HepG2 (cell line): Measurements from ENCODE around the gene SCP2. TPM values are rescaled to one million over a fixed set of nuclear protein-coding genes. Genes with fewer than 3 reads are reported as not detected.

Experiments used
- ARID2 ChIP-seq: sonication (generic); formaldehyde crosslinking; IDR thresholded peaks from 2 replicates; pipeline ENCODE4 v1.8.1; 2022; ENCODE audit warnings: mild to moderate bottlenecking, missing genetic modification reagents, borderline replicate concordance
- FOXJ3 ChIP-seq: sonication (generic); formaldehyde crosslinking; IDR thresholded peaks from 2 replicates; pipeline ENCODE4 v1.4.0; 2020; ENCODE audit warnings: missing genetic modification reagents, mild to moderate bottlenecking, borderline replicate concordance
- ISX ChIP-seq: sonication (generic); formaldehyde crosslinking; conservative IDR thresholded peaks from 2 replicates; pipeline ENCODE4 v1.5.0; 2020; ENCODE audit warnings: missing genetic modification reagents
- MBD4 ChIP-seq: IDR thresholded peaks from 2 replicates; pipeline ENCODE4 v1.6.1; 2012; ENCODE audit warnings: low read length, inconsistent platforms, borderline replicate concordance
- NFE2 ChIP-seq: sonication (generic); formaldehyde crosslinking; IDR thresholded peaks from 2 replicates; pipeline ENCODE4 v1.4.0; 2020; ENCODE audit warnings: missing genetic modification reagents
- NKX3-1 ChIP-seq: sonication (generic); formaldehyde crosslinking; IDR thresholded peaks from 2 replicates; pipeline ENCODE4 v1.5.0; 2020; ENCODE audit warnings: missing genetic modification reagents
- NR2C2 ChIP-seq: sonication (generic); formaldehyde crosslinking; IDR thresholded peaks from 2 replicates; pipeline ENCODE4 v1.4.0; 2020; ENCODE audit warnings: missing genetic modification reagents, mild to moderate bottlenecking, moderate library complexity, borderline replicate concordance
- NR2F1 ChIP-seq, 2 experiments: fragments of 450-650 bp in 1 of 2; formaldehyde crosslinking in 1 of 2; IDR thresholded peaks; 2 replicates each; pipeline versions ENCODE4 v1.5.0 to v1.6.1; 2016 to 2020; ENCODE audit warnings: mild to moderate bottlenecking in 1 of 2, missing compliant biosample characterization in 1 of 2, missing genetic modification reagents in 1 of 2, moderate library complexity in 1 of 2
- PBX3 ChIP-seq: sonication (generic); formaldehyde crosslinking; IDR thresholded peaks from 2 replicates; pipeline ENCODE4 v1.8.1; 2023; ENCODE audit warnings: missing genetic modification reagents, inconsistent platforms, borderline replicate concordance
- RARG ChIP-seq: sonication (generic); formaldehyde crosslinking; IDR thresholded peaks from 2 replicates; pipeline ENCODE4 v1.4.0; 2020; ENCODE audit warnings: low read depth, mild to moderate bottlenecking, missing genetic modification reagents
- RFXAP ChIP-seq: sonication (generic); formaldehyde crosslinking; IDR thresholded peaks from 2 replicates; pipeline ENCODE4 v1.4.0; 2020; ENCODE audit warnings: missing genetic modification reagents, borderline replicate concordance
- RXRA ChIP-seq: sonication (generic); formaldehyde crosslinking; IDR thresholded peaks from 2 replicates; pipeline ENCODE4 v1.5.1; 2020; ENCODE audit warnings: missing genetic modification reagents
- SP2 ChIP-seq: sonication (generic); formaldehyde crosslinking; IDR thresholded peaks from 2 replicates; pipeline ENCODE4 v1.5.1; 2020; ENCODE audit warnings: mild to moderate bottlenecking, missing genetic modification reagents
- TAF1 ChIP-seq: sonication (generic); formaldehyde crosslinking; IDR thresholded peaks from 2 replicates; pipeline ENCODE4 v1.4.0; 2020; ENCODE audit warnings: missing genetic modification reagents
- TBX3 ChIP-seq: fragments of 450-650 bp; IDR thresholded peaks from 2 replicates; pipeline ENCODE4 v1.6.1; 2017; ENCODE audit warnings: antibody characterized with exemption, mild to moderate bottlenecking, inconsistent platforms, borderline replicate concordance
- ZFP37 ChIP-seq: sonication (generic); formaldehyde crosslinking; IDR thresholded peaks from 2 replicates; pipeline ENCODE4 v1.4.0; 2020; ENCODE audit warnings: missing genetic modification reagents, borderline replicate concordance
- ZHX1 ChIP-seq: sonication (generic); formaldehyde crosslinking; IDR thresholded peaks from 2 replicates; pipeline ENCODE4 v1.8.1; 2022; ENCODE audit warnings: low read depth, mild to moderate bottlenecking, missing genetic modification reagents
- ZNF121 ChIP-seq: sonication (generic); formaldehyde crosslinking; IDR thresholded peaks from 2 replicates; pipeline ENCODE4 v1.5.0; 2020; ENCODE audit warnings: mild to moderate bottlenecking, missing genetic modification reagents
- ZNF572 ChIP-seq: sonication (generic); formaldehyde crosslinking; IDR thresholded peaks from 2 replicates; pipeline ENCODE4 v1.5.1; 2020; ENCODE audit warnings: mild to moderate bottlenecking, missing genetic modification reagents
- ZNF644 ChIP-seq: IDR thresholded peaks from 2 replicates; pipeline ENCODE4 v1.6.1; 2016; ENCODE audit warnings: low read depth
- ZNF768 ChIP-seq: sonication (generic); formaldehyde crosslinking; IDR thresholded peaks from 2 replicates; pipeline ENCODE4 v1.4.0; 2020; ENCODE audit warnings: missing genetic modification reagents
- polyA plus RNA-seq, 8 experiments: library from polyadenylated mRNA; depleted of rRNA in 3 of 8; stranded (reverse) in 7 of 8; unstranded in 1 of 8; fragments of >200 nt; fragmentation: Illumina TruSeq in 4 of 8; extraction: Trizol in 4 of 8; gene quantifications; 2 replicates each; pipeline versions ENCODE4 v1.2.1 to v1.2.3, GENCODE V29; 2011 to 2016; ENCODE audit warnings: low read depth in 4 of 8, missing spikeins in 1 of 8, mixed read lengths in 1 of 8; ENCODE audit not compliant: insufficient read depth in 1 of 8
- total RNA-seq, 5 experiments: library from RNA; depleted of rRNA; stranded (reverse); fragments of >200 nt; fragmentation: Illumina TruSeq; extraction: Trizol; gene quantifications; 2 replicates each; pipeline ENCODE4 v1.2.3, GENCODE V29; 2016; ENCODE audit warnings: low read depth in 1 of 5
- TF ChIP-seq, protein P1 (sequence below): sonication (generic); formaldehyde crosslinking; IDR thresholded peaks from 2 replicates; pipeline ENCODE4 v1.5.1; 2020; ENCODE audit warnings: missing genetic modification reagents, mild to moderate bottlenecking, borderline replicate concordance
- TF ChIP-seq, protein P2 (sequence below): sonication (generic); formaldehyde crosslinking; IDR thresholded peaks from 2 replicates; pipeline ENCODE4 v1.4.0; 2020; ENCODE audit warnings: mild to moderate bottlenecking, low read depth, missing genetic modification reagents

SCP2 gene
- total and polyA plus RNA-seq, 2 of the 13 experiments (the other 11 are each of a cell fraction or from before 2014, with no cell fraction given) = 59.0 to 133 TPM

GRCh38 chr1:52920791-52921291 is 6.2 kb upstream of the SCP2 start (continued):
- TF ChIP-seq ZFP37 (CRISPR knock-in tag) = peak; percentile 59; the same call in 1 of the 2 replicates
- no peak for TF ChIP-seq NR2F1 (CRISPR knock-in tag; IDR thresholded peaks at IDR 0.05)
- TF ChIP-seq, protein P1, sequence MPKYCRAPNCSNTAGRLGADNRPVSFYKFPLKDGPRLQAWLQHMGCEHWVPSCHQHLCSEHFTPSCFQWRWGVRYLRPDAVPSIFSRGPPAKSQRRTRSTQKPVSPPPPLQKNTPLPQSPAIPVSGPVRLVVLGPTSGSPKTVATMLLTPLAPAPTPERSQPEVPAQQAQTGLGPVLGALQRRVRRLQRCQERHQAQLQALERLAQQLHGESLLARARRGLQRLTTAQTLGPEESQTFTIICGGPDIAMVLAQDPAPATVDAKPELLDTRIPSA (CRISPR knock-in tag) = no peak
- no peak for TF ChIP-seq TBX3
- TF ChIP-seq RFXAP = no peak; the same call in 1 of the 2 replicates
- no peak for TF ChIP-seq RARG (CRISPR knock-in tag)
- TF ChIP-seq, protein P2, sequence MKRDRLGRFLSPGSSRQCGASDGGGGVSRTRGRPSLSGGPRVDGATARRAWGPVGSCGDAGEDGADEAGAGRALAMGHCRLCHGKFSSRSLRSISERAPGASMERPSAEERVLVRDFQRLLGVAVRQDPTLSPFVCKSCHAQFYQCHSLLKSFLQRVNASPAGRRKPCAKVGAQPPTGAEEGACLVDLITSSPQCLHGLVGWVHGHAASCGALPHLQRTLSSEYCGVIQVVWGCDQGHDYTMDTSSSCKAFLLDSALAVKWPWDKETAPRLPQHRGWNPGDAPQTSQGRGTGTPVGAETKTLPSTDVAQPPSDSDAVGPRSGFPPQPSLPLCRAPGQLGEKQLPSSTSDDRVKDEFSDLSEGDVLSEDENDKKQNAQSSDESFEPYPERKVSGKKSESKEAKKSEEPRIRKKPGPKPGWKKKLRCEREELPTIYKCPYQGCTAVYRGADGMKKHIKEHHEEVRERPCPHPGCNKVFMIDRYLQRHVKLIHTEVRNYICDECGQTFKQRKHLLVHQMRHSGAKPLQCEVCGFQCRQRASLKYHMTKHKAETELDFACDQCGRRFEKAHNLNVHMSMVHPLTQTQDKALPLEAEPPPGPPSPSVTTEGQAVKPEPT (CRISPR knock-in tag) = no peak
- no peak for TF ChIP-seq ZNF121 (CRISPR knock-in tag)
- TF ChIP-seq PBX3 = no peak
- TF ChIP-seq SP2 (CRISPR knock-in tag) = no peak
- 0 out of 2 replicates have a peak, but pooled peaks have one; percentile 71 for TF ChIP-seq ARID2 (CRISPR knock-in tag)
- TF ChIP-seq ZHX1 = no peak; the same call in 1 of the 2 replicates
- no peak for TF ChIP-seq NKX3-1 (CRISPR knock-in tag)
- TF ChIP-seq RXRA (CRISPR knock-in tag) = no peak
- no peak for TF ChIP-seq MBD4
- no peak for TF ChIP-seq NFE2 (CRISPR knock-in tag)
- TF ChIP-seq ZNF644 = no peak
- no peak for TF ChIP-seq FOXJ3 (CRISPR knock-in tag)
- 0 out of 2 replicates have a peak, but pooled peaks have one; percentile 52 for TF ChIP-seq NR2C2 (CRISPR knock-in tag)
- no peak for TF ChIP-seq ISX (CRISPR knock-in tag)
- no peak for TF ChIP-seq TAF1
- TF ChIP-seq ZNF572 (CRISPR knock-in tag) = no peak
- TF ChIP-seq ZNF768 = no peak
